ENCODE data around the gene PLA2G5.

DNA sequence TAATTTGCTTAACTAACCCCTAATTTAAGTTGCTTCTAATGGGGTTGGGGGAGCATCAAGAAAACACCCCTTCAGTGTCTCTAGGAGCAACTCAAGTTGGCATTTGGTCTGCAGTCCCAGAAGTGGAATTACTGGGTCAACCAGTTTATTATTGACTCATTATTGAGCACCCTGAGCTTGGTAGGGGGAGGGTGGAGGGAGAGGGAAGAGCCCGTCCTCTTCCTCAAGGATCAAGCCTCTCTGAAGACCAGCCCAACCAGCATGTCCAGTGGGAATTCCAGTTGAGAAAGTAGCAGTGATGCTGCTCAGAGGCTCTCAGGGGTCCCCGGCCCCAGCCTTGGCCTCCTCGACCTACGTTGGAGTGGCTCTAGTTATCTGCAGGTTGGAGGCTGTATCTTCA lies 67.1 kb downstream of the PLA2G5 start:
- TF ChIP-seq, protein P1, sequence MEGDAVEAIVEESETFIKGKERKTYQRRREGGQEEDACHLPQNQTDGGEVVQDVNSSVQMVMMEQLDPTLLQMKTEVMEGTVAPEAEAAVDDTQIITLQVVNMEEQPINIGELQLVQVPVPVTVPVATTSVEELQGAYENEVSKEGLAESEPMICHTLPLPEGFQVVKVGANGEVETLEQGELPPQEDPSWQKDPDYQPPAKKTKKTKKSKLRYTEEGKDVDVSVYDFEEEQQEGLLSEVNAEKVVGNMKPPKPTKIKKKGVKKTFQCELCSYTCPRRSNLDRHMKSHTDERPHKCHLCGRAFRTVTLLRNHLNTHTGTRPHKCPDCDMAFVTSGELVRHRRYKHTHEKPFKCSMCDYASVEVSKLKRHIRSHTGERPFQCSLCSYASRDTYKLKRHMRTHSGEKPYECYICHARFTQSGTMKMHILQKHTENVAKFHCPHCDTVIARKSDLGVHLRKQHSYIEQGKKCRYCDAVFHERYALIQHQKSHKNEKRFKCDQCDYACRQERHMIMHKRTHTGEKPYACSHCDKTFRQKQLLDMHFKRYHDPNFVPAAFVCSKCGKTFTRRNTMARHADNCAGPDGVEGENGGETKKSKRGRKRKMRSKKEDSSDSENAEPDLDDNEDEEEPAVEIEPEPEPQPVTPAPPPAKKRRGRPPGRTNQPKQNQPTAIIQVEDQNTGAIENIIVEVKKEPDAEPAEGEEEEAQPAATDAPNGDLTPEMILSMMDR (IDR thresholded peaks at IDR 0.05; ENCODE audit: borderline replicate concordance, extremely low read depth, low read length, poor library complexity, severe bottlenecking), result no peak
- no peak for TF ChIP-seq EZH2 (IDR thresholded peaks at IDR 0.05; ENCODE audit: borderline replicate concordance, low read depth, low read length, severe bottlenecking)

Measured in DND-41 (cell line).